GM21529 (cell line): ENCODE results near the gene CEP97.
A peak's percentile ranks its signal among the peaks of the same experiment; 100 is the strongest.
"Not testable (repeated sequence)": the region's sequence is repeated elsewhere in the genome, so short reads cannot be mapped to it uniquely, and the experiment has no call there.

ENCODE experiments used
- ATAC-seq: cut with Tn5 transposase; IDR thresholded peaks from one replicate; pipeline ENCODE4 v1.9.1; 2021; ENCODE audit not compliant: unreplicated experiment

Gene CEP97

DNA sequence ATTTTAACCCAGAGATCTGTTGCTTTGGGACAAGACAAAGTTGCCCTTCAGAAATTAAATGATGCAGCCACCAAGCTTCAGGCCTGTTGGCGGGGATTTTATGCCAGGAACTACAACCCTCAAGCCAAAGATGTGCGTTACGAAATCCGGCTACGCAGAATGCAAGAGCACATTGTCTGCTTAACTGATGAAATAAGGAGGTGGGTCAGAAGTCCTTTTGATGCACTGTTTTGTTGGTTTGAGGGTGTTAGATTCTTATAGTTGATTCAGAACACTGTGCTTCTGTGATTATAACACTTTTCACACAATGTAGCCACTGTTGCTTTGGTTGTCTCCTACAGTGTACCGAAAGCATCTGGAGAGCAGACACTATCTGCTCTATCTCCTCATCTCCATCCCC, 33.8 kb downstream of the CEP97 start:
- ATAC-seq: no peak

- no peak for ATAC-seq
These were observed 37.7 kb downstream of the CEP97 start for GRCh38 chr3:101762041-101762646.

DNA sequence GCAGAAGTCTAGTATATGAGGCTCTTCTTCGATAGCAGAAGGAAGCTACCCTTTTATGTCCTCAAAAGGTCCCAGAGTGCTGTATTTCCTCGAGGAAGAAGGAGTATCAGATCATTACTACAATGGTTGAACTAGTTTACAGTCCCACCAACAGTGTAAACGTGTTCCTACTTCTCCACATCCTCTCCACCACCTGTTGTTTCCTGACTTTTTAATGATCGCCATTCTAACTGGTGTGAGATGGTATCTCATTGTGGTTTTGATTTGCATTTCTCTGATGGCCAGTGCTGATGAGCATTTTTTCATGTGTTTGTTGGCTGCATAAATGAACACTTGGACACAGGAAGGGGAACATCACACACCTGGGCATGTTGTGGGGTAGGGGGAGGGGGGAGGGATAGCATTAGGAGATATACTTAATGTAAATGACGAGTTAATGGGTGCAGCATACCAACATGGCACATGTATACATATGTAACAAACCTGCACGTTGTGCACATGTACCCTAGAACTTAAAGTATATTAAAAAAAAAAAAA, 53.4 kb downstream of the CEP97 start:
- not testable (repeated sequence) for ATAC-seq

DNA sequence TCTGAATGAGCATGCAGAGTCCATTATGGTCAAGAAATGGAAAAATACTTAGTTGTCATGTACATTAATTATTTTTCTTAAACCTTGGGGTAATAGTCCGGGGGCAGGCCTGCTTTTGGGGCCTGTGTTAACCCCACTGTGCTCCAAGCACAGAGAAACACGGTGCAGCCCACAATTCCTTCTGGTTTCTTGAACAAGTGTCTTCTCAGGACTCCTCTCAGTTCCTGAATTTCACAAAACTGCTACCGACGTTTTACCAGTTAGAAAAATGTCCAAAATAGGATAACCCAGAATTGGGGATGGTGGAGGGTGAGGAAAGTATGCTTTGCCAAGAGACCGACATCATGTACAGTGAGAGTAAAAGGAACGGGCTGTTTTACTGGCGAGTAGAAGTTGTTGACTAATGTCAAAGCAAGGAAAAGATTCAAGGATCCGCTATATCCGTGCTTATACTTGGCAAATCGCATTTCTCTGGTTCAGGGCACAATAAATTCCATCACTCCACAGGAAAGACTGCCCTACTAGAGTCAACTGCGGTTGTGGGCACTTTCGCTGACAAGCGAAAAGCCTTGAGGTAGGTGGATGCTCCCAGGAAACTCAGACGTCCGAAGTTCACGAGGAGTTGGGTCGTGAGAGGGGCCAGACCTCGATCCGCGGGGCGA, 54.1 kb downstream of the CEP97 start:
- ATAC-seq: no peak

DNA sequence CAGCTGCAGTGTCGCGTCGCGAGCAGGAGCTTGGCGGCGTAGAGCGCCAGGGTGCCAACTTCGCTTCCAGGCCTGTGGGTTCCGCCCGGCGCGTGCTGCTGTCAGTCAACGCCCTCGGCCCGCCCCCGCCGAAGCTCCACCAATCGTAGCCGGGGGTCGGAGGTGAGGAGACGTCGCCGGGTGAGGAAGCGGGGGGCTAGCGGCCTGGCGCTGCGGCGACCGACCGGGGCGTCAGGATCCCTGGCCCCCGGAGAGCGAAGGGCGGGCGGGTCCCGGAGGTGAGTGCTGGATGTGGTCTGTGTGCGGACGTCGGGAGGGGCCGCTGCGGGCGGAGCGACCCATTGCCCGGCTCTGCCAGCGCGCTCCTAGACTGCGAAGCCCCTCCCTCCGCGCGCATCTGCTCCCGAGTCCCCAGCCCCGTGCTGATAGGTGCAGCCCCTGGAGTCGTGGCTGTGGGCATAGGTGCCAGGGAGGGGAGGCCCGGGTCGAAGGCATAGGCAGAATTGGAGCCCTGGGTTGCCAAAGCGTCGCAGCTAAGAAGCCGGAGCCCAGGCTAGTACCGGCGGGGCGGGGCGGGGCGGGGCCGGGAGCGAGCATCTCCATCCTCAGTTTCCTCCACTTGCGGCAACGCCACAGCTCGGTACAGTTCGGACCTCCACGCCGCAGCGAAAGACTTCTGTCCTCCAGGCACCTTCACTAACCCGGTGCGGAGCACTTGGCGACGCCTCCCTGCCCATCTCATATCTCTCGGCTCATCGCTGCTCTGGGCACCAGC, 54.8 kb downstream of the CEP97 start, which contains the start of gene NXPE3:
TSS of gene NXPE3 (plus strand) at position 165 of the 775 bp plus-strand sequence. CDS start 6,386 bp downstream, outside the sequence.
- peak; percentile 95 for ATAC-seq

- peak; percentile 40 for ATAC-seq
These were observed 55.5 kb downstream of the CEP97 start for GRCh38 chr3:101779822-101780381.

DNA sequence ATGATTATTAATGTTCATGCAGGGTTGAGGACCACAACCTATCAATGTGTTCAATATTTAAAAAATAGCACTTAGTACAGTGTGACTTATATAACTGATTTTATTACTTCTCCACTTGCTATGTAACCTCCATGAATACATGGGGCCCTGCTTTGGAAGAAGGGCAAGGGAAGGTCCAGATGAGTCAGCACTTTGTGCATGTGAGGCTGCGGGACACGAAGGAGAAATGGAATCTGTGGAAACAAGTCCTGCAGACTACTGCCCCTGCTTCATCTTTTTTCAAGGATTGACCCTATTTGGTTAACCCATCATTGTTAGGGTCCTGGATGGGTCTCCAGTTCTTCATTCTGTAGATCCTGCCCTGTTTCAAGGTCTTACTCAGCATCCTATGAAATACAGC, 56.2 kb downstream of the CEP97 start:
- ATAC-seq: no peak

GRCh38 chr3:101781166-101781565, 56.8 kb downstream of the CEP97 start:
- no peak for ATAC-seq

DNA sequence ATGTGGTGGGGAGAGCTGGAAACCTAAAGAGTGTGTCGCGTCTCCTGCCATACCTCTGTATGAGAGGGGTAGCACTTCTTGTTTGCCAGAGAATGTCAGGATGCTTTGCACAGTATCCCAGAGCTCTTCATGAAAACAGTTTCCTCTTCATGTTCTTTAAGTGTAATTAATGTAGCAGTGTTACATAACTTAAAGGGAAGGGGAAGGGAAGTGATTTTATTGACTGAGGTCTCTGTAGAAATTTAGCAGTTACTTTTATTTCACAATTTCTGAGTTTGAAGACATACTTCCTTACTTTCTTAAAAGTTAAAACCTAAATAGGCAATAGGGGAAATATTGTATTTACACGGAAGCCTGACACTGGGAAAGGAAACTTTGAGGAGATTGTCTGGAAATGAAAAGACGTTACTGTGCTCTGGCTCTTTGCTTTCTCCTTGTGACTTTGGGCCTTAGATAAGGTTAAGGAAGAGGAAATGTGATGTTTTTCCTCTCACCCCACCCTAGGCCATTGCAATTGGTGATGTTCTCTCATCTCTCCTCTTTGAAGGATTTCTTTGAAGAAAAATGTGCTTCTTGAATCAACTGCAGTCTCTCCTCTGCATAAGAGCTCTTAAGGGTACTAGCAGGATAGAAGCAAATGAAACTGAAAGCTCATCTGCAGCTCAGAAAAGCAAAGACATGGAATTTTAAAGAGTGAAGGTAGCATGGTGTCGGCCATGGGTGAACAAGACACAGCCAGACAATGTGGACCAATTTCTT, 60.6 kb downstream of the CEP97 start:
- no peak for ATAC-seq

DNA sequence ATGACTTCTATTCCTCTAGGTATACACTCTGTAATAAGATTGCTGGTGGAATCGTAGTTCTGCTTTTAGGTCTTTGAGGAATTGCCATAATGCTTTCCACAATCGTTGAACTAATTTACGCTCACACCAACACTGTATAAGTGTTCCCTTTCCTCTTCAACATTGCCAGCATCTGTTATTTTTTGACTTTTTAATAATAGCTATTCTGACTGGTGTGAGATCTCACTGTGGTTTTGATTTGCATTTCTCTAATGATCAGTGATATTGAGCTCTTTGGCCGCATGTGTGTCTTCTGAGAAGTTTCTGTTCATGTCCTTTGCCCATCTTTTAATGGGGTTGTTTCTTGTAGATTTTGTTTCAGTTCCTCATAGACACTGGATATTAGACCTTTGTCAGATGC, 67.4 kb downstream of the CEP97 start:
- peak; percentile 97 for ATAC-seq

- ATAC-seq: no peak
These were observed 71.8 kb downstream of the CEP97 start for GRCh38 chr3:101796077-101796680.

DNA sequence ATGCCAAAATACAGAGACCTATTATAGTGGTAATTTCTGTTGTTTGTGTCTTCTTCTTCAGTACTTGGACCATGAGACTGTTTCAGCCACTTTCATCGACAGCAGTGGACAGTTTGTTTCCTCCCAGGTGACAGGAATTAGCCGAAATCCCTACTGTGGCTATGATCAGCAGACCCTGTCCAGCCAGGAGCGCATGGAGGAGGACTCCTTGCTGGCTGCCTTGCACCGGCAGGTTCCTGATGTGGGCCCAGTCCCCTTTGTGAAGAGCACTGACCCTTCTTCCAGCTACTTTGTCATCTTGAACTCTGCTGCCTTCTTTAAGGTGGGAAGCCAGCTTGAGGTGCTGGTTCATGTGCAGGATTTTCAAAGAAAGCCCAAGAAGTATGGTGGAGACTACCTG, 76.8 kb downstream of the CEP97 start:
- ATAC-seq: no peak

DNA sequence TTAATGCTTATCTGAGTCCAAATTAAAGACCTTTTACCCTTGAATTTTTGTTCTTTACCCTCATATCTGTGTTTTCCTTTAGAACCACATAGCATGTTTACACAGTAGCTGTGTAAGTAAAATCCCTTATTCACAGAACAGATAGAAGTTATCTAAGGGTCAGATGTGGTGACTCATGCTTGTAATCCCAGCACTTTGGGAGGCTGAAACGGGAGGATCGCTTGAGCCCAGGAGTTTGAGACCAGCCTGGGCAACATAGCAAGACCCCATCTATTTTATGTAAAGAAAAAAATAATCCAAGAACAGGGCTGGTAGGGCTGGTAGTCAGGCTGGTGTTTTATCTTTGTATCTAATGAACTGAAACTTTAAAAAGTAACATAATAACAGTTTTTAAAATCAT, 77.8 kb downstream of the CEP97 start:
- ATAC-seq: no peak

DNA sequence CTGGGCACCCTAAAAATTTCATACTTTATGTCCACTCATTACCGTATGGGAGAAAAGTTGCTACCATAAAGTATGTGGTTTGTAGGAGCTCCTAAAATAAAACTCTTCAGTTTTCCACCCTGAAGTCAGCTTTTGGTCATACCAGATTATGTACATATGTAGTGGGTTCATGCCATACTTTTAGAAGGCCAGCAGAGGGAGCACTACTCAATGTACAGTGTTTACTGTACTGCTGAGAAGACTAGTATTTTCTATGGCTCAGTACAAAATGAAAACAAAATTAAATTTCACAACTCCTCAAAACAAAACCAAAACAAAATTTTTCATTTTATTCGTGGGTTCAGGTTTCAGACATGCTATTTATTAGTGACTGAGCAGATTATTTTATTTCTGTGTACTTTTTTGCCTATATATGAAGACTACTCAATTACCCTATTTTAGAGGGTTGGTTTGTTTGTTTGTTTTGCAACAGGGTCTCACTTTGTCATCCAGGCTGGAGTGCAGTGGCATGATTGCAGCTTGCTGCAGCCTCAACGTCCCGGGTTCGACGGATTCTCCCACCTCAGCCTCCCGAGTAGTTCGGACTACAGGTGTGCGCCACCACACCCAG, 78.9 kb downstream of the CEP97 start:
- ATAC-seq: peak; percentile 98

- no peak for ATAC-seq
These were observed 79.5 kb downstream of the CEP97 start for GRCh38 chr3:101803939-101804338.

DNA sequence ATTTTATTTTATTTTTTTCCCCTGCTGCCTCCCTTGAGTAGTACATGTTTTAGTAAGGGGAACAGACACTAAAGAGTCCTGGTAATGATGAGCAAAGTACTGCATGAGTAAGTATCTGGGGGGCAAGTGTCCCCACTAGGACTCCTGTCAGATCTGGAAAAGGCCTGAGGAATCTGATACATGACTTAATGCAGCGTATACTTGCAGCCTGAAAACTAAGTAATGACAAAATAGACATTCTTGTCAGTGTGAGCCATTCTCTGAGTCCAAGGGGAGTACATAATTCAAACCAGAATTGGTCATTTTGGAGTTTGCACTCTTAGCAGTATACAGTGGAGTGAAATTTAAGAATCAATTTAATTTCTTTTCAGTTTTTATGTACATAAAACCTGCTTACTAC, 82.1 kb downstream of the CEP97 start:
- ATAC-seq: no peak

- ATAC-seq: peak; percentile 57
These were observed 83.5 kb downstream of the CEP97 start for GRCh38 chr3:101807888-101808287.

GRCh38 chr3:101809178-101810021, 85.0 kb downstream of the CEP97 start:
- peak; percentile 42 for ATAC-seq

DNA sequence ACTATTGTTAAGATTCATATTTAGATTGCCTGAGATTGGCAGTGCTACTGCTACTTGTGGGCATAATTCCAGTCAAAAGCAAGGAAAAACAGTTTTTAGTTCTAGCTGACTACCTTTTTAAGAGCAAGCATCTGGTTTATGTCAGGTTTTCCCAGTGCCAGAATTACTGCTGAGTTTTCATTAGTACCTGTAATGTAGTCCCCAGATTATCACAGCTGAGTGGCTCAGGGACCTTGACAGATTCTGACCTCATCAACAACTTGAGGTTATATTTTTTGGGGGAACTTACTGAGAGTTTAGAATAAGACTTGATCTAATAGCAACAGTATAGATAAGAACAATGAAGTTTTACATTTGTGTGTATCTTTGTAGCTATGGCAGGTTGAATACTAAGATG, 85.6 kb downstream of the CEP97 start:
- ATAC-seq: no peak
